GM12878 (cell line): ENCODE results near the gene MDM4. TPM values are rescaled to one million over a fixed set of nuclear protein-coding genes. Genes with fewer than 3 reads are reported as not detected.
"Not testable (repeated sequence)": the region's sequence is repeated elsewhere in the genome, so short reads cannot be mapped to it uniquely, and the experiment has no call there.

Experiments used
- ATAC-seq: fragments of 200-7000 bp; cut with Tn5 transposase; 3 replicates; pipeline ENCODE4 v1.9.1; 2020; ENCODE audit warnings: mild to moderate bottlenecking, moderate library complexity
- BruUV-seq: library from RNA; stranded (reverse); fragments of 400-500 nt; replicated peaks from 2 replicates; lab custom pipeline; 2021; lab: Mats Ljungman, UMichigan
- CTCF ChIA-PET: fragments of 300-600 bp; sonication (Branson Sonifier 250); formaldehyde crosslinking; extraction: SDS; loops from one replicate; lab custom pipeline; 2021; ENCODE audit warnings: inconsistent platforms; lab: Yijun Ruan, JAX
- POLR2A ChIA-PET: fragments of 350-600 bp; formaldehyde crosslinking; extraction: SDS; loops from one replicate; lab custom pipeline; 2021; ENCODE audit warnings: inconsistent platforms; lab: Charles Lee
- RAD21 ChIA-PET: fragments of 300-600 bp; sonication (Branson Sonifier 250); formaldehyde crosslinking; loops from one replicate; lab custom pipeline; 2023; ENCODE audit warnings: antibody characterized with exemption; ENCODE audit not compliant: unreplicated experiment; lab: Charles Lee
- SMC1A ChIA-PET: fragments of 300-600 bp; sonication (Branson Sonifier 250); formaldehyde crosslinking; loops from one replicate; lab custom pipeline; 2023; ENCODE audit not compliant: unreplicated experiment, uncharacterized antibody; lab: Charles Lee
- DNase-seq: peaks from one replicate; pipeline ENCODE4 v3.0.0-alpha.2; 2011; ENCODE audit warnings: low read depth, low spot score
- FAIRE-seq: peaks from 3 replicates; lab custom pipeline; 2011; peaks lifted over from hg19 to GRCh38; lab: Jason Lieb, UNC
- H2AFZ ChIP-seq: 2 replicates; pipeline ENCODE4 v1.6.0; 2011; ENCODE audit warnings: low read depth, low read length, control low read depth; ENCODE audit not compliant: control insufficient read depth
- H3K27ac ChIP-seq: 2 replicates; pipeline ENCODE4 v1.5.1; 2011; ENCODE audit warnings: control low read depth; ENCODE audit not compliant: control insufficient read depth, insufficient read depth
- H3K27me3 ChIP-seq, 2 experiments: replicated peaks in 1 of 2; 2 replicates each; pipeline versions ENCODE4 v1.6.0 to v1.6.1; 2011; ENCODE audit warnings: low read length in 1 of 2; ENCODE audit not compliant: control insufficient read depth in 2 of 2, insufficient read depth in 2 of 2
- H3K36me3 ChIP-seq, 2 experiments: 2 replicates each; pipeline ENCODE4 v1.5.1; 2011; ENCODE audit warnings: low read length in 1 of 2; ENCODE audit not compliant: control insufficient read depth in 2 of 2, insufficient read depth in 2 of 2
- H3K4me1 ChIP-seq: 2 replicates; pipeline ENCODE4 v1.6.1; 2011; ENCODE audit warnings: mild to moderate bottlenecking, low read length, moderate library complexity, mixed read lengths; ENCODE audit not compliant: control insufficient read depth, insufficient read depth
- H3K4me2 ChIP-seq: 2 replicates; pipeline ENCODE4 v1.6.0; 2011; ENCODE audit warnings: control low read depth; ENCODE audit not compliant: control insufficient read depth, insufficient read depth
- H3K4me3 ChIP-seq: fragments of 200-600 bp; sonication (generic); 2 replicates; pipeline ENCODE4 v1.5.1; 2016
- H3K79me2 ChIP-seq: 2 replicates; pipeline ENCODE4 v1.6.0; 2011; ENCODE audit warnings: low read length; ENCODE audit not compliant: control insufficient read depth, insufficient read depth
- H3K9ac ChIP-seq: 2 replicates; pipeline ENCODE4 v1.8.0; 2011; ENCODE audit warnings: low read length, control low read depth, mixed read lengths; ENCODE audit not compliant: control insufficient read depth, insufficient read depth
- H3K9me3 ChIP-seq: replicated peaks from 3 replicates; pipeline ENCODE4 v1.5.1; 2011; ENCODE audit warnings: mild to moderate bottlenecking, low read length; ENCODE audit not compliant: control insufficient read depth, insufficient read depth
- H4K20me1 ChIP-seq: 2 replicates; pipeline ENCODE4 v1.6.0; 2011; ENCODE audit not compliant: control insufficient read depth, insufficient read depth
- CUX1 ChIP-seq: IDR thresholded peaks from 2 replicates; pipeline ENCODE4 v1.6.1; 2012; ENCODE audit warnings: improper control_type of control experiment, low read depth, low read length; ENCODE audit not compliant: insufficient replicate concordance
- E4F1 ChIP-seq: fragments of 450-650 bp; IDR thresholded peaks from 2 replicates; pipeline ENCODE4 v1.6.1; 2018; ENCODE audit warnings: borderline replicate concordance, mild to moderate bottlenecking; ENCODE audit not compliant: partially characterized antibody
- HCFC1 ChIP-seq: fragments of 150-350 bp; IDR thresholded peaks from 2 replicates; pipeline ENCODE4 v1.6.1; 2014; ENCODE audit warnings: low read length
- MTA3 ChIP-seq: IDR thresholded peaks from 2 replicates; pipeline ENCODE4 v1.6.1; 2012; ENCODE audit warnings: low read length, inconsistent platforms, borderline replicate concordance
- NR2F1 ChIP-seq: fragments of 450-650 bp; conservative IDR thresholded peaks from 2 replicates; pipeline ENCODE4 v1.6.1; 2017; ENCODE audit warnings: mild to moderate bottlenecking
- SMAD5 ChIP-seq: IDR thresholded peaks from 2 replicates; pipeline ENCODE4 v1.6.1; 2016; ENCODE audit warnings: antibody characterized with exemption, low read depth
- WGBS: methylation state at CpG from one replicate; pipeline ENCODE4 v1.1.6; 2016; ENCODE audit warnings: low lambda C conversion rate; ENCODE audit not compliant: insufficient replicate concordance, insufficient coverage; ENCODE audit errors: missing lambda C conversion rate; 5-methylcytosine and 5-hydroxymethylcytosine counted together
- in situ Hi-C: fragments of 300-500 bp; cut with MboI; formaldehyde crosslinking; loops from 9 replicates; pipeline ENCODE4 v1.14.3; 2018; ENCODE audit warnings: mixed read lengths
- intact Hi-C: fragments of 100-400 bp; cut with micrococcal nuclease; formaldehyde crosslinking; loops from one replicate; pipeline ENCODE4 v1.14.2; 2022; ENCODE audit not compliant: unreplicated experiment
- polyA plus RNA-seq, 11 experiments: library from polyadenylated mRNA; depleted of rRNA in 4 of 11; unstranded in 6 of 11; stranded (reverse) in 5 of 11; fragments of >200 nt; fragmentation: Nextera tagmentation in 4 of 11; fragmentation: Illumina TruSeq in 1 of 11; extraction: Ambion mirVana in 4 of 11; extraction: Trizol in 1 of 11; gene quantifications; 1 replicate in 1 of 11; 2 replicates in 10 of 11; pipeline versions ENCODE4 v1.2.1 to v1.2.3, GENCODE V29; 2011 to 2016; ENCODE audit warnings: inconsistent platforms in 2 of 11, missing spikeins in 2 of 11, low read depth in 1 of 11
- total RNA-seq, 4 experiments: library from RNA; depleted of rRNA in 3 of 4; stranded (reverse); fragments of >200 nt in 3 of 4; fragmentation: Illumina TruSeq in 1 of 4; extraction: Trizol in 1 of 4; gene quantifications; 2 replicates each; pipeline versions ENCODE4 v1.2.1 to v1.2.3, GENCODE V29; 2013 to 2021

MDM4 gene
- total and polyA plus RNA-seq, 10 of the 15 experiments (the other 5 are each of a cell fraction or from before 2014, with no cell fraction given), result 2.5 to 74.4 (median 22.7) TPM

GRCh38 chr1:204486513-204487255 is 29.5 kb upstream of the MDM4 start:
- SMC1A ChIA-PET, result interaction anchor here (1.3 to 18.3 kb wide), 6 partner anchors 14 to 51 kb away, joined by 3 to 408 read pairs (median 5); partner anchors contain the start of gene PIK3C2B
- H3K36me3 ChIP-seq, DNase-seq, H3K4me3 ChIP-seq, FAIRE-seq, in situ Hi-C loops, H3K27ac ChIP-seq, H3K9me3 ChIP-seq, H3K9ac ChIP-seq, ATAC-seq, intact Hi-C loops, H3K27me3 ChIP-seq, H3K4me2 ChIP-seq, H2AFZ ChIP-seq, H4K20me1 ChIP-seq, BruUV-seq: not testable (repeated sequence)
- Histone ChIP-seq H3K79me2 (peaks cover 31% of the 10 kb centered on the region), H3K4me1 (peaks cover 15% of the 10 kb centered on the region)
- WGBS, result 85% methylated on average over 9 of the region's 9 CpGs
- 0 out of 2 replicates have a peak, but pooled peaks have one; percentile 20 for TF ChIP-seq NR2F1
- CTCF ChIA-PET, result interaction anchor here (3.4 to 39.0 kb wide), 3 partner anchors 8 to 45 kb away, joined by 16 to 2021 read pairs (median 471); partner anchors contain the start of gene PIK3C2B
- POLR2A ChIA-PET, result interaction anchor here (0.6 to 1.9 kb wide), 2 partner anchors 20 to 33 kb away, joined by 6 to 8 read pairs; no protein-coding TSS in a partner anchor
- RAD21 ChIA-PET, result interaction anchor here (1.2 to 12.9 kb wide), 3 partner anchors 10 to 41 kb away, joined by 3 to 267 read pairs (median 16); partner anchors contain the start of gene PIK3C2B

- Histone ChIP-seq H3K27me3 (no peaks in the 10 kb centered on the region), H3K36me3 (no peaks in the 10 kb centered on the region), H3K27ac (no peak overlapping the region), H3K9me3 (no peaks in the 10 kb centered on the region), H3K4me2 (no peak overlapping the region), H4K20me1 (no peaks in the 10 kb centered on the region), H3K4me3 (no peak overlapping the region), H2AFZ (no peak overlapping the region), H3K79me2 (peaks cover 34% of the 10 kb centered on the region), H3K4me1 (peaks cover 11% of the 10 kb centered on the region), H3K9ac (no peak overlapping the region)
- in situ Hi-C loops (no loop called here), intact Hi-C loops (no loop called here)
- ATAC-seq (no peak), FAIRE-seq (no peak), DNase-seq (no peak)
- ChIA-PET POLR2A (interaction anchor here (1.0 kb wide), 3 partner anchors 9 to 70 kb away, joined by 3 to 7 read pairs (median 4); no protein-coding TSS in a partner anchor), CTCF (interaction anchor here (0.5 to 39.0 kb wide), 4 partner anchors 9 to 323 kb away, joined by 3 to 2021 read pairs (median 244); partner anchors contain the start of gene PIK3C2B), RAD21 (interaction anchor here (1.2 to 12.9 kb wide), 4 partner anchors 8 to 21 kb away, joined by 3 to 267 read pairs (median 6); partner anchors contain the start of gene PIK3C2B), SMC1A (interaction anchor here (0.5 to 18.3 kb wide), 9 partner anchors 13 to 1162 kb away, joined by 3 to 408 read pairs (median 4); partner anchors contain the start of gene PIK3C2B)
- WGBS, result 87% methylated on average over 5 of the region's 5 CpGs
- BruUV-seq, result no TSS peak
- TF ChIP-seq MTA3, result no peak
- TF ChIP-seq HCFC1, result no peak
- no peak for TF ChIP-seq E4F1
- TF ChIP-seq SMAD5, result no peak
- no peak for TF ChIP-seq CUX1
Measured at GRCh38 chr1:204487256-204487615, 29.0 kb upstream of the MDM4 start.
